Measurements from ENCODE around the gene INHBE. TPM values are rescaled to one million over a fixed set of nuclear protein-coding genes. Genes with fewer than 3 reads are reported as not detected.

The INHBE gene
- total and polyA plus RNA-seq, 9 donors, result not detected

DNA sequence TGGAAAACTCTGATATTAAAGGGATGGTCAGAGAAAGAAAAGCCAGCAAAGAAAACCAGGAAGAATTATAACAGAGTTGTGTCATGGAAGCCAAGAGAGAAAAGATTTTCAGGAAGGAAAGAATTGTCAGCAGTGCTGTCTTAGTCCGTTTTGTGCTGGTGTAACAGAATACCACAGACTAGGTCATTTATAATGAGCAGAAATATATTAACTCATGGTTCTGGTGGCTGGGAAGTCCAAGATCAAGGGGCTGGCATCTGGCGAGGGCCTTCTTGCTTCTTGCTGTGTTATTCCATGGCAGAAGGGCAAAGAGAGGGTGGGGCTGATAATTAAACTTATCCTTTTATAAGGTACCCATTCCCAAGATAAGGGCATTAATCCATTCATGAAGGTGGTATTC is 6.4 kb upstream of the INHBE start:
- Histone ChIP-seq H3K36me3 (no peaks in the 10 kb centered on the region), H3K9me3 (no peaks in the 10 kb centered on the region), H3K27me3 (no peaks in the 10 kb centered on the region), H3K27ac (no peak overlapping the region), H3K4me3 (no peak overlapping the region), H3K4me1 (ENCODE audit: insufficient read depth) (no peaks in the 10 kb centered on the region)
- no peak for DNase-seq
- intact Hi-C loops (cut with DNase I), result no loop called here
- 84 to 90% (median 88%) methylated on average over 2 of the region's 2 CpGs for WGBS, 3 donors
- TF ChIP-seq POLR2A (IDR thresholded peaks at IDR 0.05) (no peak), CTCF (IDR thresholded peaks at IDR 0.05) (no peak), EP300 (IDR thresholded peaks at IDR 0.05) (no peak)

DNA sequence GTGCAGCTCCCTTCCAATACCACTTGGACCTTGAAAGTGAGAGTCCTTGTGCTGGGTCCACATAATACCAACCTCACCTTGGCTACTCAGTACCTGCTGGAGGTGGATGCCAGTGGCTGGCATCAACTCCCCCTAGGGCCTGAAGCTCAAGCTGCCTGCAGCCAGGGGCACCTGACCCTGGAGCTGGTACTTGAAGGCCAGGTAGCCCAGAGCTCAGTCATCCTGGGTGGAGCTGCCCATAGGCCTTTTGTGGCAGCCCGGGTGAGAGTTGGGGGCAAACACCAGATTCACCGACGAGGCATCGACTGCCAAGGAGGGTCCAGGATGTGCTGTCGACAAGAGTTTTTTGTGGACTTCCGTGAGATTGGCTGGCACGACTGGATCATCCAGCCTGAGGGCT is 5.7 kb upstream of the INHBE start:
- Histone ChIP-seq H3K36me3 (no peaks in the 10 kb centered on the region), H3K4me3 (no peak overlapping the region), H3K9me3 (no peaks in the 10 kb centered on the region), H3K4me1 (ENCODE audit: insufficient read depth) (no peaks in the 10 kb centered on the region), H3K27ac (no peak overlapping the region), H3K27me3 (no peaks in the 10 kb centered on the region)
- intact Hi-C loops (cut with DNase I), result no loop called here
- TF ChIP-seq CTCF (IDR thresholded peaks at IDR 0.05) (no peak), EP300 (IDR thresholded peaks at IDR 0.05) (no peak), POLR2A (IDR thresholded peaks at IDR 0.05) (no peak)
- 97 to 98% (median 97%) methylated on average over 7 of the region's 7 CpGs for WGBS, 3 donors
- DNase-seq, result no peak

DNA sequence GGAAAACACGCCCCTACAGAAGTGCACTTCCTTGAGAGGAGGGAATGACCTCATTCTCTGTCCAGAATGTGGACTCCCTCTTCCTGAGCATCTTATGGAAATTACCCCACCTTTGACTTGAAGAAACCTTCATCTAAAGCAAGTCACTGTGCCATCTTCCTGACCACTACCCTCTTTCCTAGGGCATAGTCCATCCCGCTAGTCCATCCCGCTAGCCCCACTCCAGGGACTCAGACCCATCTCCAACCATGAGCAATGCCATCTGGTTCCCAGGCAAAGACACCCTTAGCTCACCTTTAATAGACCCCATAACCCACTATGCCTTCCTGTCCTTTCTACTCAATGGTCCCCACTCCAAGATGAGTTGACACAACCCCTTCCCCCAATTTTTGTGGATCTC is 5.0 kb upstream of the INHBE start:
- intact Hi-C loops (cut with DNase I), result loop anchor here (2.0 to 10.0 kb wide), 5 partner anchors 143 to 188 kb away; no protein-coding TSS in a partner anchor
- no peak for TF ChIP-seq EP300 (IDR thresholded peaks at IDR 0.05)
- TF ChIP-seq POLR2A (IDR thresholded peaks at IDR 0.05), result no peak
- TF ChIP-seq CTCF (IDR thresholded peaks at IDR 0.05), result no peak
- WGBS, 3 donors, result 82 to 100% (median 83%) methylated on average over 3 of the region's 3 CpGs
- DNase-seq, result no peak
- H3K9me3 ChIP-seq, result no peaks in the 10 kb centered on the region
- H3K4me1 ChIP-seq (ENCODE audit: insufficient read depth), result no peaks in the 10 kb centered on the region
- no peak overlapping the region for H3K27ac ChIP-seq
- no peaks in the 10 kb centered on the region for H3K36me3 ChIP-seq
- no peak overlapping the region for H3K4me3 ChIP-seq
- H3K27me3 ChIP-seq, result no peaks in the 10 kb centered on the region

GRCh38 chr12:57451233-57451778 is 3.8 kb upstream of the INHBE start:
- intact Hi-C loops (cut with DNase I), result loop anchor here (2.0 to 10.0 kb wide), 5 partner anchors 144 to 189 kb away; no protein-coding TSS in a partner anchor
- TF ChIP-seq CTCF (IDR thresholded peaks at IDR 0.05), result no peak
- TF ChIP-seq POLR2A (IDR thresholded peaks at IDR 0.05), result no peak
- no peak for TF ChIP-seq EP300 (IDR thresholded peaks at IDR 0.05)
- Histone ChIP-seq H3K9me3 (no peaks in the 10 kb centered on the region), H3K27ac (no peak overlapping the region), H3K27me3 (no peaks in the 10 kb centered on the region), H3K36me3 (no peaks in the 10 kb centered on the region), H3K4me1 (ENCODE audit: insufficient read depth) (no peaks in the 10 kb centered on the region), H3K4me3 (no peak overlapping the region)
- WGBS, 3 donors, result 28 to 42% (median 30%) methylated on average over 6 of the region's 6 CpGs
- DNase-seq, result no peak

Measured in ovary (tissue), 9 donors.